ENCODE results near the gene CEP131.
A peak's percentile ranks its signal among the peaks of the same experiment; 100 is the strongest.

Gene CEP131

DNA sequence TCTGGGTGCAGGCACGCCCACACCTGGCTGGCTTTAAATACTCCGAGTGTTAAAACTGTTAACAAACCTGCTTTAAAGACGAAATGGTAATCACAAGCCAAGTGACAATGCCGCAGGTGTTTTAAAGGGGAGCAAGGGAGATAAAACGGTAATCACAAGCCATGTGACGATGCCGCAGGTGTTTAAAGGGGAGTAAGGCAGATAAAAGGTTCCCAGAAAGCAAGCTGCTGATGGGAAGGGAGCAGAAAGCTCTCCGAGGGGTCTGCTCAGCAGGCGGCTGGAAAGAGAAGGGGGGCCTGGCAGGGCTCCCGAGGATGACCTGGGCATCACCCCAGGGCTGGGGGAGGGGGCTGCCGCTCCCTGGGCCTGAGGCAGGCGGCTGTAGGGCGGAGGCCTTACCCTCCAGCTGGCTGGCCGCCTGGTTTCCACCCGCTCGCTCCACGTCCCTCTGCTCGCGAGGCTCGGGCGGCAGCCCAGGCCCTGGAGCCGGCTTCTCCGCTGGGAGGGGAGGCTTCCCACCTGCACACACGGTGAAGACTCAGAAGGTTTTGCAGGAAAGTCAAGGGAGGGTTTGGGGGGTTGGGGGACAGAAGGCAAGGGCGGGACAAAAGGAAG lies 28.4 kb upstream of the CEP131 start:
- DNase-seq, result peak; percentile 91 to 98 (median 96)

GRCh38 chr17:81250286-81251093 lies 27.7 kb upstream of the CEP131 start:
- peak in 2 of 3 experiments; percentile 76 to 78 for DNase-seq

- peak in 2 of 3 experiments; percentile 16 to 30 for DNase-seq
Measured at GRCh38 chr17:81249223-81250040, 26.7 kb upstream of the CEP131 start.

DNA sequence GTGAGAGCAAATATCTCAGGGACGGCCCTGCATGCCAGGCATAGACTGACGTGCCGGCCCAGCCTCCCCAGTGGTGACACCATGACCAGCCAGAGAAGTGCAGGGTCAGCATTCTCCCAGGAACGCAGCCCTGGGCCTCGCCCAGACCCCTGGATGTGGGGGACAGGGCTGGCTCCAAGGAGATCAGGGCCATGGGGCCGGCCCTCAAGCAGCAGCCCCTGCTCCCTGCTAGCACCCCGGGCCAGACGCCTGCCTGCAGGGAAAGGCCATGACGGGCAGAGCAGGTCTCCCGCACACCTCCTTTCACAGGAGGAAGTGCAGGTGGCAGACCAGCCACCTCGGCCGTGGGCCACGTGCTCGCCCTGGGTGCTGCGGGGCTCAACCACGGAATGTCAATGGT lies 25.9 kb upstream of the CEP131 start:
- no peak for DNase-seq

DNA sequence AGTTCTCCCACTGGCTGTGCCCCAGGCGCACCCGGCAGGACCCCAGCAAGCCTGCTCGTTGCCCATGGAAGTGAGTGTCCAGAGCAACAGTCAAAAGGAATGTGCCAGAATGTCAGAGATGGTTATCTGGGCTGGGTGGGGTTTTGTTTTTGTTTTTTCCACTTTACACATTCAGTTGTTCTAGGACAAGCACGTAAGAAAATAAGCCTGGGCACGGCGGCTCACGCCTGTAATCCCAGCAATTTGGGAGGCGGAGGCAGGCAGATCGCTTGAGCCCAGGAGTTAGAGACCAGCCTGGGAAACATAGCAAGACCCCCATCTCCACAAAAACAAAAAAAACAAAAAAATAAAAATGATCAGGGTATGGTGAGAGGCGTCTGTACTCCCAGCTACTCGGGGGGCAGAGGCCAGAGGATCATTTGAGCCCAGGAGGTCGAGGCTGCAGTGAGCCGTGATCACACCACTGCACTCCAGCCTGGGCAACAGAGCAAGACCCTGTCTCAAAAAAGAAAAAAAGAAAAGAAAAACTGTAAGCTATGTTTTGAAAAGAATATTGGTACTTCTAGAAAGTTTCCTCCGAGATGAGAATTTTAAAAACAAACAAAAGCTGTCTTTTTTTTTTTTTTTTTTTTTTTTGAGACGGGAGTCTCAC lies 24.7 kb upstream of the CEP131 start:
- DNase-seq, result no peak

DNA sequence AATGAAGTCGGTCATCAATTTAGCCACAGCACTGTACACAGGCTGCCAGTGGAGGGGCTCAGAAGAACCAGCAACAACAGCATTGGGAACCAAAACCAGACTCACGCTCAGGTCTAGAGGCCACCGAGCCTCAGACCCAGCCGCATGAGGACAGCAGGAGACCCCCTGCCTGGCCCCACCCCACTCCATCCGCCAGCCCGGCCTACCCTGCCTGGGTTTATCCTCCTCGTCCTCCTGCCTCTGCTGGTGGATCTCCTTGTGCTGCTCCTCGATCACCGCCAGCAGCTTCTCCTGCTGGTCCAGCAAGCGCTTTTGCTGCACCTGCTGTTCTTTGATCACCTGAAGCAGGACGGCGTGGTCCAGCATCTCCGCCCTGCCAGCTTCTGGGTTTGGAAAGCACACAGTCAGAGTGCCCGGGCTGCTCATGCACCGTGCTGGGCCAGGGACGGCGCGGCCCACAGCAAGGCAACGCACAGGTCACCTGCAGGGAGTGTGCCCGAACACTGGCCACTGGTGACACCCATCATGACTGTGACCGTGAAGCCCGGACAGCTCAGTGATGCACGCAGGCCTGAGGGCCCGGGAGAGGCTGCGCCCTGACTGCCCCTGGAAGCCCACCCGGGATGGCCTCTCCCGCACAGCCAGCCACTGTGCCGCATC lies 24.0 kb upstream of the CEP131 start:
- no peak for DNase-seq

DNA sequence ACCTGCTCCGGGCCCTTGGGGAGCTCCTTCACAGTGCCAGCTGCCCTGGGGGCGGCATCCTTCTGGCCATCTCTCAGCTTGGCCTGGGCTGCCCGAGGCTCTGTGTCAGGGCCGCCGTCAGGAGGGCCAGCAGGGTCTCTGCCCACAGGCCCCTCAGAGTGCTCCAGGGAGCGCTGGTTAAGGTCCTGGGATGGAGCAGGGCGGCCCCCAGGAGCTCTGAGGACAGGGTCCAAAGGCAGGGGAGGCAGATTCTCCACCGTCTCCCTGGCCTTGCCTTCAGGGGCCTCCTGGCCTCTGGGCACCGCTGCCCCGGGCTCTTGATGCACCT lies 23.5 kb upstream of the CEP131 start:
- DNase-seq, result no peak

DNA sequence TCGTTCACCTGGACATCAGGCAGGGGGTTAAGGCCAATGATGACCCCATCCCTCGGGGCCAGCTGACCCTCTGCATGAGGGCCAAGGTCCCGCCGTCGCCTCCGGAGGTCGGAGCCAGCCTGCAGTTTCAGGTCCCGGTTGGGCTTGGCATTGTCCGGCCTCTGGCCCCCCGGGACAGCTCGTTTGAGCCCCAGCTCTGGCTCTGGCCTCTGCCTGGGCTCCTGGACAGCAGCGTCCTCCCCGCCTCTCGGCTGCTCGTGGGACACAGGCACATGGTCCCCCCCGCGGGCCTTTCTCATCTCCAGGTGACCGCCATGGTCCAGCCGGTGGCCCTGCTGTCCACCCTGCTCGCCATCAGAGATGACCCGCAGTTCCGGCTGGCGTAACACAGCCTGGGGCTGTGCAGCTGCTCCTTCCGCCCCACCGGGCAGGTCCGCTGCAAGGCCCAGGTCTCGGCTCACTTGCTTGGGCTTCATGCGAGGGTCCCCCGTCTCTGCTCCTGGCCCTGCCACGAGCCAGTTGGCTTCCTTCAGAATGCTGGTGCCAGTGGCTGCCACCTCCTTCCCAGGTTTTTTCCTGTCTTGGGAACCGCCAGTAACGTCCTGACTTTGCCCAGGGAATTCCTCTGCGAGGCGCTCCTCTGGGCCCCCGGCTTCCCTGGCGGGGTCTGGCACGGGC lies 23.0 kb upstream of the CEP131 start:
- DNase-seq, result no peak

GRCh38 chr17:81245024-81245664 lies 22.4 kb upstream of the CEP131 start:
- DNase-seq, result no peak

DNA sequence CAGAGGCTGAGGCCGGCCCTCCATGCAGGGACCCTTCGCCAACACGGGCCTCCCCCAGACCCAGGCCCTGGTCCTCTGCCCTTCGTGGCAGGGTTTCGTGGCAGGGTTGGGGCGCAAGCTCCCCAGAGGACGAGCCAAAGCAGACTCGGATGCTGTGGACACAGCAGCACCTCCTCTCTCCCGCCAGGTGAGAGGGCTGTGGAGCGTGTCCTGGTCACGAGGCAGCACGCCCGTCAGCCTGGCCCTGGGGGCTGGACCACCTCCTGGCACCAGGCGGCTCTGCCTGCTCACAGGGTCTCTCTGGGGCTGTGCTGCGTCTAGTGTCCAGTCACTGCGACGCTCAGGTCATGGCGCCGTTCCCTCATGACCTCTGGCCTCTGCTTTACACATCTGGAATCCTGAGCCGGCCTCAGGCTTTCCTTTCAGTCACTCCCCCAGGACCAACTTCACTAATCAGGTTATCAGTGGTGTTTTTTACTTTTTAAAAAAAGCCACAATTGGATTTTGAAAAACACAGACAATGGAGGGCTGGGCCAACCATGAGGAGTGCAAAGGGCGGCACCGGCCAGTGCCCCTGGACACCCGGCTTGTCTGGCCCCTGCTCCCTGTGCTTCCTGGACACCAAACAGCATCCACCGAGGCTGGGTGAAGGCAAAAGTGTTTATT lies 21.7 kb upstream of the CEP131 start:
- DNase-seq, result no peak

GRCh38 chr17:81243333-81243664 lies 20.5 kb upstream of the CEP131 start:
- DNase-seq, result no peak

- no peak for DNase-seq
Measured at GRCh38 chr17:81242421-81243332, 19.9 kb upstream of the CEP131 start.

DNA sequence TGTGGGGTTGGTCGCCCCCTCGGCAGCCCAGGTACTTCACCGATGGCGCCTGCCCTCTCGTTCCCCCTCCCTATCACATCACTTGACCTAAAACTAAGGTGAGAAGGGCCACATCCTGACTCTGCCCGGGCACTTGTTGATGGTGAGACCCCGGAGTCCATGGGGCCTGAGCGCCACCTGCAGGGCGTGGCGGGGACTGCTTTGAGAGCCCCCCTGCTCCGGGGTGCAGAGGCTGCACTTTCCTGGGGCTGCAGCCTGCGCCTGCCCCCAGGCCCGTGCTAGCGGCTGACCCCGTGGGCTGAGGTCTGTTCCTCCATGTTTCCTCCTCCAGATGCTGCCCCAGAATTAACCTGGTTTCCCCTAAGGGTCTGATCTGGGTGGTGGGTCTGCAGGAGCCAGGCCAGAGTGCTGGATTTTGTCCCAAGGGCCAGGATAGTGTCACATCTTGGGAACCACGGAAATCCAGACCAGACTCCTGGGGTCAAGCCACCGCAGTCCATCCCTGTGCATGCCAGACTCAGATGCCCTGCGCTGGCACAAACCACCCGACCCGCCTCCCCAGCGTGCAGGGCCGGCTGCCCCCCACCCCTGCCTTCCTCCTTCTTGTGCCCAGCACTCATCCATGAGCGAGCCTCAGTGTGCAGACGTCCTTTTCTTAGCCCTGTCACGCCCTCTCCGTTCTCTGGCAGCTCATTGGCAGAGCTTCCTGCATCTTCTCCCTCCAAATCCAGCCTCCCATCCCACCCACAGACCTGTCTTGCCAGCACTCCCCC lies 19.1 kb upstream of the CEP131 start:
- DNase-seq, result peak in 2 of 3 experiments; percentile 26 to 59

DNA sequence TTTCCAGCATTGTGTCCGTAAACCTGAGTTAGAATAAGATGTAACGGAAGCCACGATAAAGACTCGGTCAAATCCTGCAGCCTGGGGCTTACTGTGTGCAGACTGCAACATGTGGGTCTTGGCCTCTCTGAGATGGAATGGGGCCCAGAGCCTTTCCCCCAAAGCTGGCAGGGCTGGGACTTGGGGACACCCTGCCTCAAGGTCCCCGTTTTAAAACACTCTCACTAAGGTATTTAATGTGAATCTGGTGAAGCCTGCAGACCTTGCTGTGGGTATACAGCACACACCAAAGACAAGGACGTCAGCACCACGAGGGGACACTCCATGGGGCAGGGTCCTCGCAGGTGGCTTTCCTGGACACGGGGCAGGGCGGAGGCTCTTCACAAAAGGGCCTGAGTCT lies 18.4 kb upstream of the CEP131 start:
- DNase-seq, result no peak

DNA sequence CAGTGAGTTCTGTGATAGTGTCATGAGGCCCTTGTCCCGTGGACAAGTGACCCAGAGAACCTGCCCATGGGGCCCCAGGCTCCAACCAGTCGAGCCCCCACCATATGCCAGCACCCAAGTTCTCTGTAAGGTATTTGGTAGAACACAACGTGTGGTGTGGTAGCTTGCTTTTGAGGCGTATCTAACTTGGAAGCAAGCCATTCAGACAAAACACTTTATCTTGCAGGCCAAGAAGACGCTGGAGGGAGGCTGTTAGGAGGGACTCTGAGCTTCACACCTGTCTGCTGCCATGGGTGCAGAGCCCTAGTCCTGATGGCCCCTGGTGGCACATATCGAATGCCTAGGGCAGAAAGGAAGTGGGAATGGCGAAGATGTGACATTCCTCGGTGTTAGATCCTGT lies 18.0 kb upstream of the CEP131 start:
- DNase-seq, result no peak

GRCh38 chr17:81239714-81240555 lies 17.2 kb upstream of the CEP131 start:
- peak in 1 of 3 experiments; percentile 61 for DNase-seq

GRCh38 chr17:81238815-81239713 lies 16.3 kb upstream of the CEP131 start, which contains the start of the genes NDUFAF8 and TEPSIN:
NDUFAF8 (plus strand) TSS chr17:81239318; CDS start chr17:81239364, 46 bp downstream.
TEPSIN (minus strand) TSS chr17:81239055; CDS start chr17:81239033, 22 bp downstream.
- DNase-seq, result peak; percentile 98 to 99 (median 99)
